GM19025 (cell line): ENCODE results near the gene EFR3B.
"Not testable (repeated sequence)": the region's sequence is repeated elsewhere in the genome, so short reads cannot be mapped to it uniquely, and the experiment has no call there.

ENCODE experiments used
- ATAC-seq: cut with Tn5 transposase; IDR thresholded peaks from one replicate; pipeline ENCODE4 v1.9.1; 2021; ENCODE audit warnings: mild to moderate bottlenecking, low read depth, moderate library complexity; ENCODE audit not compliant: unreplicated experiment

The EFR3B gene

GRCh38 chr2:25098670-25099486, 57.0 kb downstream of the EFR3B start:
- no peak for ATAC-seq

- ATAC-seq, result not testable (repeated sequence)
These were observed 60.5 kb downstream of the EFR3B start for GRCh38 chr2:25102352-25102751.

- ATAC-seq, result no peak
These were observed 61.5 kb downstream of the EFR3B start for GRCh38 chr2:25103287-25103871.

- no peak for ATAC-seq
These were observed 62.9 kb downstream of the EFR3B start for GRCh38 chr2:25104736-25105135.

DNA sequence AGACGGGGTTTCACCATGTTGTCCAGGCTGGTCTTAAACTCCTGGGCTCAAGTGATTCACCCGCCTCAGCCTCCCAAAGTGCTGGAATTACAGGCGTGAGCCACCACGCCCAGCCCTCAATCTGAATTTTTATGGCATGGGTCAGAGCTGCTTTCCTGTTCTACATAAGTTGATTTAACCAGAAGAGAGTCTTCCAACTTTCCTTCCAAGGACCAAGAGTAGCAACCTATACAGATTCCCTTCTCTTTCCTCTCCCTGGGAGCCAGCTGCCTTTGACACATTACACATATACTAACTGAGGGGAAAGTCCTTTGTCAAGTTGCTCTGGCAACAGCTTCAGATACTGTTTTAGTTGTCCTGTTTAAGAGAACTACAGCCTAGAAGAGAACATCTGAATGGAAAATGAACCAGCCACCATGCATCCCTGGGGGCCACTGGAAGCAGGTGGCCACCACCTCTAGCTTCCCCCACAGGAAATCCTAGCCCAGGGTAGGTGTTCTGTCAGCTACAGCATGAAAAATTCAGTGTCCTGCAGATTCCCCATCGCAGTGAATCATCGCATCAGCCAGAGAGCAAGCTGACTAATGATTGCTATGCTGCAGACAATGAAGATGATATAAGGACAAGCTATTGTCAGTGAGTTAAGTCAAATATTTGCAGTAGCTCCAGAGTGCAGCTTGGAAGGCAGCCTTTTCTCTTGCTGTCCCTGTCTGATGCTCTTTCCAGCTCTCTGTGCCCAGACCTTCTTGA, 63.6 kb downstream of the EFR3B start:
- ATAC-seq, result no peak

- ATAC-seq, result no peak
These were observed 67.9 kb downstream of the EFR3B start for GRCh38 chr2:25109822-25110221.

GRCh38 chr2:25112113-25112512, 70.2 kb downstream of the EFR3B start:
- no peak for ATAC-seq

GRCh38 chr2:25115249-25115883, 73.5 kb downstream of the EFR3B start:
- ATAC-seq, result no peak

DNA sequence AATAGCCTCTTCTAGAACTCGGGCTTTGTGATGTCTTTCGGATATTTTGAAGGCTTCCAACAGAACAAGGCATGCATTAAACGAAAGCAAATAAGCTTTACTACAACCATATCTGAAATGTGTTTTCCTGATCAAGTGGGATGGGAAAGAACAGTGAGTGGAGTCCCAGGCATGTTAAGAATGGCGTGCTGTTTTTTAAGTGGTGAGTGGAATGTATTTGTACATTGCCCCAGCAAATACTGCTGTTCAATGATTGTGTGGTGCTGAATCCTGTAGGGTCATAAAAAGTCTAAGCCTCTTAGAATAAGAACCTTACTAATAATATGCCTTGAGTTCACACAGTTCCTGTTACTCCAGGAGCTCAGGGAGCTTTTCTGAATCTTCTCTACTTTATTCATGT, 74.0 kb downstream of the EFR3B start:
- no peak for ATAC-seq

GRCh38 chr2:25116956-25117355, 75.1 kb downstream of the EFR3B start:
- no peak for ATAC-seq

- no peak for ATAC-seq
These were observed 77.4 kb downstream of the EFR3B start for GRCh38 chr2:25119263-25119662.

DNA sequence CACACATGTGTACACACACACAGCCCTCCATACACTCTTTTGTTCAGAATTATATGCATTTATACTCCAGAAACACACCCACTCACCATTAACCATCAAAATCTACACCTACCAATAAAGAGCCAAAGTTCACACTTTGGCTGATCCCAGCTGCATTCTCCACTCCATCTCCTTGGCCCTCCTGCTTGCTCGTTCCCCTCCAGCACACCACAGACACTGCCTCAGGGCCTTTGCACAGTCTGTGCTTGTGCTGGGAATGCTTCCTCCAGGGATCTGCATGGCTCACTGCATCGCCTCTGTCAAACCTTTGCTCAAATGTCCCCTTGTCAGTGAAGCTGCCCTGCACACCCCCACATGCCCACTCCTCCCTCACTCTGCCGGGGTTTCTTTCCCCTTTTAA, 80.5 kb downstream of the EFR3B start:
- no peak for ATAC-seq

GRCh38 chr2:25123682-25124081, 81.8 kb downstream of the EFR3B start:
- ATAC-seq, result no peak

DNA sequence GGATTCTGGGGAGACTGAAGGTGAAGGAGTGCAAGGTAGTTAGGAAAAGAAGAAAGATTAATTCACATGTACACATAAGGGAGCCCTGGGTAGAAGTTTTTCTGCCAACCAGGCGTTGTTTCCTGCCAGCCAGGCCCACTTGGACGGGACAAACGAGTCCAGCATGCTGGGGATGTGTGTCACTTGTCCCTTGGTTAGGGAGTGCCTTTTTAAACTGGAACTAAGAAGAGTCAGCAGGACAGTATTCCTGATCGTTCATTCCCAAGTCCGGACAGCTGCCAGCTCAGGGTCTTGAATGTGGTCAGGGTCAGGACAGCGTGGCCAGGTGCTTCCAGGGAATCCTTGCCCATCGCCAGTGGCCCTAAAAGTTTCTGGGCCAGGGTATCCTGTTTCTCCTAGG, 83.3 kb downstream of the EFR3B start:
- no peak for ATAC-seq

DNA sequence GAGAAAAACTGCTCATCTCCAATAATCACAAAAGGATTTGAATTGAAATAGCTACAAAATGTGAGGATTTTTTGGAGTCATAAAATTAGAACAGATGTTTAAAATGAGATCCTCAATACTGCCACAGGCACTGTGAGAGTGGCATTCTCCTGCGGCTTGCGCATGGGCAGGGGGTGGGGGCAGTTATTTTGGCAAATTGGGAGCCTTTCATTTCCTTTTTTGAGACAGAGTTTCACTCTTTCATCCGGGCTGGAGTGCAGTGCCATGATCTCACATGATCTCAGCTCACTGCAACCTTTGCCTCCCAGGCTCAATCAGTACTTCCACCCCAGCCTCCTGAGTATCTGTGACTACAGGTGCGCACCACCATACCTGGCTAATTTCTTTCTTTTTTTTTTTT, 84.1 kb downstream of the EFR3B start:
- no peak for ATAC-seq

- ATAC-seq, result not testable (repeated sequence)
These were observed 85.2 kb downstream of the EFR3B start for GRCh38 chr2:25127071-25127470.

DNA sequence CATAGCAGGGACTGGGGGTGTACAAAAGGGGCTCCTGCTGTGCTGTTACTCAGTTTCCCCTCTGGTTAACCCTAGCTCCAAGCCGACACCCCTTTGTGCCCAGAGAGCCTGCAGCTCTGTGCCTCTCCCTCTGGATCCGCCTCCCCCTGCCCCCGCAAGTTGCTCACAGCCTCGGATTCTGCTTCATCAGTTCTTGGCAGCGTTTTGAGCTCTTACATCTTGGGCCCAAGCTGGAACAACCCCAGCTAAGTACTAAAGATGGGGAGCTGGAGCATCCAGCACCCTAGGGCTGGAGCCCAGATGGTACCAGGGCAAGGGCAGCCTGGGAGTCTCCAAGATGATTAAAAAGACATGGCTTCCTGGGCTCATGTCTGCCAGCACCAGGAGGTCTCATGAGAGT, 85.8 kb downstream of the EFR3B start:
- ATAC-seq, result no peak

DNA sequence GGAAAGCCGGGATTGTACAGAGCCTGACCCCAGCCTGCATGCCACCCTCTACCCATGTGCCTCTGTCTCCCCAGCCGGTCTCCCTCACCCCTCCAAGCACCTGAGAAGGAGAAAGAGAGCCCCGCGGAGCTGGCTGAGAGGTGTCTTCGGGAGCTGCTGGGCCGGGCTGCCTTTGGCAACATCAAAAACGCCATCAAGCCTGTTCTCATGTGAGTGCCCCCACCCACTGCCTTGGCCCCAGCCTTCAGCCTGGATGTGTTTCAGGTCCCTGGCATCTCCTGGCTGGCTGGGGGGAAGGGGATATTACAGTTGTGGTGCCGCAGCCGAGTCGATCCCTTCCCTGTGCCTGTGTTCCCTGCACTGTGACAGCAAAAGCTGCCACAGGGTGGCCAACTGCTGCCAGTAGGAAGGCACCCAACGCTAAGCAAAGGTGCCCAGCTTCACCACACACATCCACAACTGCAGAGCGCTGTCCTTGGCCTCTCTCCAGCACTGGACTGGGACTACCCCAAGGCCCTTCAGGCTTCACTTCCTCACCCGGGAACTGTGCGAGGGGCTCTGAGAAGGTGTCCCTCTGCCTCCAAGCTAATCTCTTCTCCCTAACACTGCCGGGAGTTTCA, 88.1 kb downstream of the EFR3B start:
- no peak for ATAC-seq

DNA sequence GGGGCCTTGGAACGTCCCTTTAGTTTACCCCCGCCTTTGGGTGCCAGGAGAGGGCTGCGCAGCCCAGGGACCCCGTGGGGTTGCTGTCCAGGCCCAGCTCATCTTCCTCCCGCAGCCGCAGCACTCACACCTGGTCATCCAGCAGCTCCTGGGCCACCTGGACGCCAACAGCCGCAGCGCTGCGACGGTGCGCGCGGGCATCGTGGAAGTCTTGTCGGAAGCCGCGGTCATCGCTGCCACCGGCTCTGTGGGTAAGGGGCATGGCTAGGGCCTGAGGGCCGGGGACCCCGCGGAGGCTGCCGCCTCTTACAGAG, 89.3 kb downstream of the EFR3B start:
- ATAC-seq, result no peak

DNA sequence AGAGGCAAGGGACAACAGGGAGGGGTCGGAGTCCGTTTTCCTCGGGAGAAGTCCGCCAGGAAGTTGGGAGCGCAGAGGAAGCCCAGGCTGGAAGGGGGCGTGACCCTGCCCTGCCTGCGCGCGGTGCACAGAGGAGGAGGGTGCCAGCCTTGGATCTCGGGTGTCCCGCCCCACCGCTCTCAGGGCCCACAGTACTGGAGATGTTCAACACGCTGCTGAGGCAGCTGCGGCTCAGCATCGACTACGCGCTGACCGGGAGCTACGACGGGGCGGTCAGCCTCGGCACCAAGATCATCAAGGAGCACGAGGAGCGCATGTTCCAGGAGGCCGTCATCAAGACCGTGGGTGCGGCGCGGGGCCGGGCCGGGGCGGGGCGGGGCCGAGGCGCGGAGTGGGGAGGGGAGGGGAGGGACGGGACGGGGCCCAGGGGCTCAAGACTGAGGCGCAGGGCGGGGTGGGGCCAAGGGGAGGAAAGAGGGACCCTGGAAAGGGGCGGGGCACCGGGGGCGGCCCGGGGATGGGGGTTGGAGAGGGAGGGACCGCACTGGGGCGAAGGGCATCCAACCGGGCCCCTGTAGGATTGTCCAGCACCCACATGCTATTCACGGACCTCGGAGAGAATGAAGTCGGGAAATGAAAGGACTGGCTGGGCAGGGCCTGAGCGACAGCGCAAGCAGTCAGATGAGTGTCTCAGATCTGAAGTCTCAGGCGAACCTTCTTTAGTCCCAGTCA, 89.9 kb downstream of the EFR3B start:
- ATAC-seq, result no peak
